Amniotic epithelial cell (primary cell): ENCODE measurements around the gene DNAAF5.

ENCODE experiments used
- DNase-seq: peaks from one replicate; pipeline ENCODE4 v3.0.0-alpha.2; 2010; ENCODE audit warnings: low read depth

The DNAAF5 gene

DNA sequence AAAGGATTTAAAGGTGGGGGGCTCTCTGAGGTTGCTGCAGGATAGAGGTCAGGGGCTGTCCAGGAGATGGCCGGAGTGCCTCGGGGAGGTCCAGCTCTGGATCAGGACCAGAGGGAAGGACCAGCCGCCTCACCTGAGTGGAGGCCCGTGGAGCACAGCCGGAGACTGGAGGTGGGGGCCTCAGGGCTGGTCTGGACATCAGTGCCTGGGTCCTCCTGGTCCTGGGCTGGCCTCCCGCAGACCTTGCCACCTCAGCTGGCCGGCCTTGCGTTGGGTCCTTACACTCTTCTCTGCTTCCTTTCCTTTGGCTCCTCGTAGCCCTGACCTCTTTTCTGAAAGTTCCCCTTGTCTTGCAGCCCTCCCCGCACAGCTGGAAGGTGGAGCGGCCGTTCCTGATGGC lies 107.8 kb downstream of the DNAAF5 start:
- DNase-seq = no peak

GRCh38 chr7:835021-835420 lies 108.5 kb downstream of the DNAAF5 start:
- DNase-seq = no peak

- no peak for DNase-seq
Measured at GRCh38 chr7:835485-836401, 109.2 kb downstream of the DNAAF5 start.
